ENCODE data around the gene TIAM2.

TIAM2 gene

DNA sequence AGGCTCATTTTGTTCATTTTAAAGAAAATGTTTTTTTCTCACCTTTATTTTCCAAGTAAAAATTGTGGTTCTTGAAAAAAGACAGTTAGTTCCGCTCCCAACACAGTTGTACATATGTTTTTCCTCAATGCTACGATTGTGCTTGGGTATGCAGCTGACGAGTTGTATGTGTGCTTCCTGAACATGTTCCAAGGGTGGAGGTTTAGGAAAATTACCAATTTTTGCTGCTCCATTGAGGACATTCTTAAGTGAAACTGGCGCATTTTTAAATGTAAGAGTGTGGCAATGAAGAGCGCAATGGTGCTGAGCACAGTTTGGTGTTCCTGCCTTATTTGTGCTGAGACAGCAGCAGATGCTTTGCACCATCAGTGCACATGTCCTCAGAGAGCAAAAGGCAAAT is 198.4 kb downstream of the TIAM2 start:
- Histone ChIP-seq H3K27me3 (ENCODE audit: insufficient read depth, low read length) (no peaks in the 10 kb centered on the region), H3K36me3 (ENCODE audit: insufficient read depth, low read depth, low read length) (no peaks in the 10 kb centered on the region), H3K4me1 (ENCODE audit: insufficient read depth, low read length) (no peaks in the 10 kb centered on the region), H3K4me3 (ENCODE audit: low read length) (no peak overlapping the region), H3K27ac (ENCODE audit: low read length) (no peak overlapping the region), H3K9ac (ENCODE audit: low read depth, low read length) (no peak overlapping the region), H3K9me3 (ENCODE audit: insufficient read depth, low read depth, low read length) (no peaks in the 10 kb centered on the region)

GRCh38 chr6:155194399-155194798 is 199.3 kb downstream of the TIAM2 start:
- Histone ChIP-seq H3K27me3 (ENCODE audit: insufficient read depth, low read length) (no peaks in the 10 kb centered on the region), H3K4me1 (ENCODE audit: insufficient read depth, low read length) (no peaks in the 10 kb centered on the region), H3K36me3 (ENCODE audit: insufficient read depth, low read depth, low read length) (no peaks in the 10 kb centered on the region), H3K9me3 (ENCODE audit: insufficient read depth, low read depth, low read length) (no peaks in the 10 kb centered on the region), H3K27ac (ENCODE audit: low read length) (no peak overlapping the region), H3K9ac (ENCODE audit: low read depth, low read length) (no peak overlapping the region), H3K4me3 (ENCODE audit: low read length) (no peak overlapping the region)

GRCh38 chr6:155195903-155196302 is 200.8 kb downstream of the TIAM2 start:
- H3K9ac ChIP-seq (ENCODE audit: low read depth, low read length), result no peak overlapping the region
- no peak overlapping the region for H3K4me3 ChIP-seq (ENCODE audit: low read length)
- no peaks in the 10 kb centered on the region for H3K27me3 ChIP-seq (ENCODE audit: insufficient read depth, low read length)
- H3K27ac ChIP-seq (ENCODE audit: low read length), result no peak overlapping the region
- no peaks in the 10 kb centered on the region for H3K4me1 ChIP-seq (ENCODE audit: insufficient read depth, low read length)
- H3K9me3 ChIP-seq (ENCODE audit: insufficient read depth, low read depth, low read length), result no peaks in the 10 kb centered on the region
- H3K36me3 ChIP-seq (ENCODE audit: insufficient read depth, low read depth, low read length), result no peaks in the 10 kb centered on the region

GRCh38 chr6:155196911-155197310 is 201.8 kb downstream of the TIAM2 start:
- H3K4me1 ChIP-seq (ENCODE audit: insufficient read depth, low read length), result no peaks in the 10 kb centered on the region
- no peaks in the 10 kb centered on the region for H3K36me3 ChIP-seq (ENCODE audit: insufficient read depth, low read depth, low read length)
- no peak overlapping the region for H3K4me3 ChIP-seq (ENCODE audit: low read length)
- no peak overlapping the region for H3K9ac ChIP-seq (ENCODE audit: low read depth, low read length)
- H3K27ac ChIP-seq (ENCODE audit: low read length), result no peak overlapping the region
- no peaks in the 10 kb centered on the region for H3K9me3 ChIP-seq (ENCODE audit: insufficient read depth, low read depth, low read length)
- H3K27me3 ChIP-seq (ENCODE audit: insufficient read depth, low read length), result no peaks in the 10 kb centered on the region

DNA sequence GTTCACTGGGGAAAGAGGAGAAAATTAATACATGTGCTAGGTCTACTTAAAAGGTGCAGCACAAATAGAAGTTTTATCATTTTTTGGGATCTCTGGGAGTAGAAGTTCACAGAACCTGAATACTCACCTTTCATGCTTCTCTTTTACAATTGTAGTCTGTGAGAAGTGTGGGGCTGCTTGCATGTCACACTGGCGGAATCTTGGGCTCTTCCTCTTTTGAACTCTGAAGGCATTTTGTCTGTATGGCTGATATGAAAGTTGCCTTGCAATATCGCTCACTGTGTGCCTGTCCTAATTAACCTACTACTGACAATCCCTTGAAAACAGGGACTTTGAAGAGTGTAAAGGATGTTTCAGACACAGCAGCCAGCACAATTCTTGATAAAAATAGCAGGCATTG is 202.8 kb downstream of the TIAM2 start:
- Histone ChIP-seq H3K4me3 (ENCODE audit: low read length) (no peak overlapping the region), H3K27me3 (ENCODE audit: insufficient read depth, low read length) (no peaks in the 10 kb centered on the region), H3K9ac (ENCODE audit: low read depth, low read length) (no peak overlapping the region), H3K36me3 (ENCODE audit: insufficient read depth, low read depth, low read length) (no peaks in the 10 kb centered on the region), H3K4me1 (ENCODE audit: insufficient read depth, low read length) (no peaks in the 10 kb centered on the region), H3K27ac (ENCODE audit: low read length) (no peak overlapping the region), H3K9me3 (ENCODE audit: insufficient read depth, low read depth, low read length) (no peaks in the 10 kb centered on the region)

DNA sequence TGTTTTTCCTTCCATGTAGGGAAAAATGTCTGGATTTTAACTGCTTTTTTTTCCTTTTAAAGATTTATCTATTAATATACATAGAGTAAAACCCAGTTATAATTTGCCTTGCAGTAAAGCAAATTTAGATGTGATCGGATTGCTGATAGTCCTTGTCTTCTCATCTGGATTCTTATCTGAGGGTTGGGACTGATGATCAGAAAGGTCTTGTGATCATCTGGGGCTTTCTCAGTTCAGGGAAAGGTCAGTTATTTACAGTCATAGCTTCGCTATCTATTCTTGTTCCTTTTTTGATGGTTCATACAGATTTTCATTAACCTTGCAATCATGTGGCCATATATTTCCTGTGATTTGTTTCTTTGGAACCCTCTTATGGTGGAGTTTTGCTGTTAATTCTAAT is 204.9 kb downstream of the TIAM2 start:
- no peak overlapping the region for H3K9ac ChIP-seq (ENCODE audit: low read depth, low read length)
- no peaks in the 10 kb centered on the region for H3K9me3 ChIP-seq (ENCODE audit: insufficient read depth, low read depth, low read length)
- no peak overlapping the region for H3K27ac ChIP-seq (ENCODE audit: low read length)
- no peaks in the 10 kb centered on the region for H3K4me1 ChIP-seq (ENCODE audit: insufficient read depth, low read length)
- no peaks in the 10 kb centered on the region for H3K27me3 ChIP-seq (ENCODE audit: insufficient read depth, low read length)
- H3K36me3 ChIP-seq (ENCODE audit: insufficient read depth, low read depth, low read length), result no peaks in the 10 kb centered on the region
- no peak overlapping the region for H3K4me3 ChIP-seq (ENCODE audit: low read length)

DNA sequence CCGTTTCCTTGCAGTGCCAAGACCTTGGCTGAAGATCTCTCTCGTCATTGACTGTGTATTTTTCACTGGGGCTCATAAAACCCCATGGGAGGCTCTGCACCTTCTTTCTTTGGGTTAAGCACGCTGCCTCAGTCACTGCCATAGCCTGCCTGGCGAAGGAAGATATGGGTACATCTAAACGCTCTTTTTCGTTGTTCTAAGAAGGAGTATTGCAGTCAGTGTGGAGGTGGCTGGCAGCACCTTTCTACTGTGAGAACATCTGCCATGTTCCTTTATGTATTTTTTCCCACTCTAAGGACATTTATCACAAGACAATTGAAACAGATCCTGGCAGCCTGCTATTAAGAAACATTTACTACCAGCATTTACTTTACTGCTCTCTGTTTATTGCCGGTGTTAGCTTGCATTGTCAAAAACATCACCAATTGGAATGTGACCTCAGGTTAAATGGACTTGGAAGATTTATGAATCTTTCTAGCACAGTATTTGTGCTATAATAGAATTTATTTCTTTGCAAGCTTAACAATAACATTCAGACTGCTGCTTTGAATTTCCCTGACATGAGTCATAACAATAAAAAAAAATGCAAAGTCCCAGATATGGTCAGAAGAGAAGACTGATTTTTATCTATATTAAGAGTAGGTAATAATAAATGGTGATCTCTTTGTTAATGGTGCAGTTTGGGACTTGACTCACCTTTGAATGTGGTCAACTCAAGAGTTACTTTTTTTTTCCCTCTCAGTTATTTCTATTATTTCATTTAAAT is 206.5 kb downstream of the TIAM2 start:
- Histone ChIP-seq H3K27ac (ENCODE audit: low read length) (no peak overlapping the region), H3K4me3 (ENCODE audit: low read length) (no peak overlapping the region), H3K4me1 (ENCODE audit: insufficient read depth, low read length) (no peaks in the 10 kb centered on the region)

DNA sequence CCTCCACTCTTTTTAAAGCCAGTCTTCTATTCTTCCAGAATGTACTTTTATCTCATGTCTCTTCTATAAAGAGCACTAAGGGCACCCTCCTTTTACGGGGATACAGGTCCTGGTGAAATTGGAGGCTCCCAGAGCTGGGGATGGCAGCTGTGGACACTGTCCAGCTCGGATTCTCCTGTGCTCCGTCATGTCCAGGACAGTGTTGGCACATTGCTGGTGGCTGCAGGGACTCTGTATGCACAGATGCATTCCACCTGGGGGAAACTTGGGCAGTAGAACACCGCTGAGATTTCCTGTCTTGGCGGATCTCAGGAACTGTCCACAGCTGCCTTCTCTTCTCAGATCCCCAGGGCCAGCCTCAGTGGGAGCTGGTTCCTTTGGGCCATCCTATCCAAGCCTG is 212.1 kb downstream of the TIAM2 start:
- H3K4me3 ChIP-seq (ENCODE audit: low read length), result no peak overlapping the region
- no peak overlapping the region for H3K27ac ChIP-seq (ENCODE audit: low read length)
- no peak overlapping the region for H3K9ac ChIP-seq (ENCODE audit: low read depth, low read length)
- no peaks in the 10 kb centered on the region for H3K27me3 ChIP-seq (ENCODE audit: insufficient read depth, low read length)
- peaks cover 5% of the 10 kb centered on the region; the same call in 1 of the 2 replicates for H3K9me3 ChIP-seq (ENCODE audit: insufficient read depth, low read depth, low read length)
- H3K4me1 ChIP-seq (ENCODE audit: insufficient read depth, low read length), result no peaks in the 10 kb centered on the region
- peaks cover 12% of the 10 kb centered on the region for H3K36me3 ChIP-seq (ENCODE audit: insufficient read depth, low read depth, low read length)

More for the DNA sequence above, 206.5 kb downstream of the TIAM2 start:
- Histone ChIP-seq H3K9me3 (ENCODE audit: insufficient read depth, low read depth, low read length) (no peaks in the 10 kb centered on the region), H3K27me3 (ENCODE audit: insufficient read depth, low read length) (no peaks in the 10 kb centered on the region), H3K36me3 (ENCODE audit: insufficient read depth, low read depth, low read length) (no peaks in the 10 kb centered on the region), H3K9ac (ENCODE audit: low read depth, low read length) (no peak overlapping the region)

GRCh38 chr6:155212106-155212505 is 217.0 kb downstream of the TIAM2 start:
- Histone ChIP-seq H3K9me3 (ENCODE audit: insufficient read depth, low read depth, low read length) (peaks cover 6% of the 10 kb centered on the region; the same call in 1 of the 2 replicates), H3K4me1 (ENCODE audit: insufficient read depth, low read length) (peaks cover 7% of the 10 kb centered on the region), H3K27me3 (ENCODE audit: insufficient read depth, low read length) (no peaks in the 10 kb centered on the region), H3K27ac (ENCODE audit: low read length) (no peak overlapping the region), H3K36me3 (ENCODE audit: insufficient read depth, low read depth, low read length) (peaks cover 14% of the 10 kb centered on the region), H3K4me3 (ENCODE audit: low read length) (no peak overlapping the region), H3K9ac (ENCODE audit: low read depth, low read length) (no peak overlapping the region)

DNA sequence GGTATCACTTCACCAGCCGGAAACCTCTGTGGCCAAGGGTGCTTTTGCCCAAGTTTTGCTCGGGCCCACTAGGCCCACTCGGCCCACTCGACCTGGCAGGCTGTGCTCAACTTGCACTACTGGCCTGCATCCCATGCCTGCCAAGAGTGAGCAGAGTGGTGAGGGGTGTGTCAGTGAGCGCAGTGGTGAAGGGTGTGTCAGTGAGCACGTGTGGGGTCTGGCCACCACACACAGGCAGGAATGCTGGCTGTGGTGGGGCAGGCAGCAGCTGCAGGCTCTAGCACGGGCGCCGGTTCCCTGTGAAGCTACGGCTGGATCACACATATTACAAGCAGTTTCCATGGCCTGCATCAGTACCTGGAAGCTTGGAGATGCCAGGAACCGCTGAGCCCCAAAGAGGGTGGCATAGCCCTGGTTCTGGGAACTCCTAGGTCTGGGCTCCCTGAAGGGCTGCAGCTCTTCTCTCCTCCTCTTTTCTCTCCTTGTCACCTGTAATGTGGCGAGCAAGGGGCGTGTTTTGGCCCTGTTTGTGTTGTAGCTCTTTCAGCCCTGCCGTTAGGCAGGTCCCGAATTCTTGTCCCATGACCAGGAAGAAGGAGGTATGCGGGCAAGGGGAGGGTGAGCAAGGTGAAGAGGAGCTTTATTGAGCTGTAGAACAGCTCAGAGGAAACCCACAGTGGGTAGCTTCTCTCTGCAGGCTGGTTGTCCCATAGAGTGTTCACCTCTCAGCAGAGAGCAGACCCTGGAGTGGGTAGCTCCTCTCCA is 217.7 kb downstream of the TIAM2 start:
- Histone ChIP-seq H3K4me1 (ENCODE audit: insufficient read depth, low read length) (peaks cover 7% of the 10 kb centered on the region), H3K4me3 (ENCODE audit: low read length) (no peak overlapping the region), H3K36me3 (ENCODE audit: insufficient read depth, low read depth, low read length) (peaks cover 14% of the 10 kb centered on the region), H3K27ac (ENCODE audit: low read length) (no peak overlapping the region), H3K27me3 (ENCODE audit: insufficient read depth, low read length) (no peaks in the 10 kb centered on the region), H3K9me3 (ENCODE audit: insufficient read depth, low read depth, low read length) (peaks cover 6% of the 10 kb centered on the region; the same call in 1 of the 2 replicates), H3K9ac (ENCODE audit: low read depth, low read length) (no peak overlapping the region)

- H3K27me3 ChIP-seq (ENCODE audit: insufficient read depth, low read length), result no peaks in the 10 kb centered on the region
- no peak overlapping the region for H3K9ac ChIP-seq (ENCODE audit: low read depth, low read length)
- peaks cover 6% of the 10 kb centered on the region; the same call in 1 of the 2 replicates for H3K9me3 ChIP-seq (ENCODE audit: insufficient read depth, low read depth, low read length)
- H3K36me3 ChIP-seq (ENCODE audit: insufficient read depth, low read depth, low read length), result peaks cover 14% of the 10 kb centered on the region
- no peak overlapping the region for H3K4me3 ChIP-seq (ENCODE audit: low read length)
- H3K27ac ChIP-seq (ENCODE audit: low read length), result no peak overlapping the region
- peaks cover 7% of the 10 kb centered on the region for H3K4me1 ChIP-seq (ENCODE audit: insufficient read depth, low read length)
Measured at GRCh38 chr6:155213611-155214372, 218.7 kb downstream of the TIAM2 start.

All from iPS-20b (cell line).